GM20000 (cell line): ENCODE results near the gene MFSD1.

ENCODE experiments used
- DNase-seq: peaks from one replicate; pipeline ENCODE4 v3.0.0; 2012; ENCODE audit warnings: low spot score
- CTCF ChIP-seq: IDR thresholded peaks from 2 replicates; pipeline ENCODE4 v1.5.1; 2012; ENCODE audit warnings: mild to moderate bottlenecking, control low read depth; ENCODE audit errors: extremely low read depth, missing control alignments

The MFSD1 gene

DNA sequence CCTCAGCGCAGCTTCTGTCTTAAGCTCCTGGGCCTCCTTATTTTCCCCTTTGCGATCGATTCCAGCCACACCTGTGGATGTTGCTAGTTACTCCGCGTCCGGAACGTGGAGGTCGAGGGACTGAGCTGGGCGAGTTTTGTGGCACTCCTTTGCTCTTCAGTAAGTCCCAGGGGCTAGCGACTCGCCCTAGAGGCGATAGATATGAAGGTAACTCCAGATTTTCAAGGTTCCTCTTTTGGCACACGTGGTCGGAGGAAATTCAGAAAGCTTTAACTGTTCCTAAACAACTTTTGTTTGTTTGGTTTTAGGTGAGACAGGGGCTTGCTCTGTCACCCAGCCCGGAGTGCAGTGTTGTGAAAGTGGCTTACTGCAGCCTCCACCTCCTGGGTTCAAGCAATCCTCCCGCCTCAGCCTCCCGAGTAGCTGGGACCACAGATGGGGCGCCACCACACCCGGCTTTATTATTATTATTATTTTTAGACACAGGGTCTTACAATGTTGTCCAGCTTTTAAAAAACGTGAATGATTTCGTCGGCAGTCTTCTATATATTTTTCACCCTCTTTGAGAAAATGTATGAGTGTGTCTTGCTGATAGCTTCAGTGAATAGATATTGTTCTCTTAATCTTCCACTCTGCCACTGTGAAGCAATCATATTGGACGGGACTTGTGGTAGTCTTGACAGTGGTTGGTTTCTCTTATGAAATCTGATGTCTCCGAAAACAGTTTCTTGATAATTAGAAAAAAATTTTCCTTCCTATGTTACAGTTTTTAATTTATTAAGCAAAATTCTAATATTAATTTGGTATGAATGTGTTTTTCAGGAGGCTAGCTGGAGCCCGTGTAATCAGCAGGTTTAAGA lies 785 bp downstream of the MFSD1 start:
- no peak for TF ChIP-seq CTCF
- DNase-seq: peak; percentile 32

GRCh38 chr3:158804441-158804840 lies 2.6 kb downstream of the MFSD1 start:
- DNase-seq: no peak
- TF ChIP-seq CTCF: no peak

DNA sequence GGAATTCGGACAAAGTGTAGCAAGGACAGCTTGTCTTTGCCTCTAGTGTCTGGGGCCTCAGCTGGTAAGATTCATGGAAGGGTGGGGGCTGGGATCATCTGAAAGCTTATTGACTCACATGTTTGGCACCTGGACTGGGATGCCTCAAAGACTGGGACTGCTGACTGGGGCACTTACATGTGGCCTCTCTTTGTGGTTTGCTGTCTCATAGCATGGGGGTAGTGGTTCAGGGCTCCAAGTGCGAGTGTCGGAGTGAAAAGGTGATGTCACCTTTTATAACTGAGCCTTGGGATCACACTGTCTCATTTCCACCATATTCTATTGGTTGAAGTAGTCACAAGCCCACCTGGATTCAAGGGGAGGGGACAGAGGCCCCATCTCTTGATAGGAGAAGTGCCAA lies 6.8 kb downstream of the MFSD1 start:
- DNase-seq: no peak
- TF ChIP-seq CTCF: no peak

DNA sequence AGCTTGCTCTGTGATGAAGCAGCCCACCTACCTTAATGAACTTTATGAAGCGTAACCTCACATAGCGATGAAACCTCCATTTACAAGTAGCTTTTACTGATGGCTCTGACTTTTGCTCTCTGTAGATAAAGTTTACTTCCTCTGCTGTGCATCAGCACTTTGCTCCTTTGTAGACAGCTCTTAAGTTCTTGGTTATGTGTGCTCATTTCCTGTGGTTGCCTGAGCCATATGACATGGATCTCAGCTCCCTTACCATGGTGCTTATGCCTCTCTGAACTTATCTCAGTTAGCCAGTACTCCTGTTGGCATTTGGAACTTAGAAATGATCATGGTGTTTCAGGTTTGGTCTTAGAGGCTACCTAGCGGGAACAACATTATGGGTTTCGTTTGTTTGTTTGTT lies 7.8 kb downstream of the MFSD1 start:
- DNase-seq: no peak
- no peak for TF ChIP-seq CTCF

GRCh38 chr3:158810823-158811724 lies 9.2 kb downstream of the MFSD1 start:
- no peak for TF ChIP-seq CTCF
- no peak for DNase-seq

DNA sequence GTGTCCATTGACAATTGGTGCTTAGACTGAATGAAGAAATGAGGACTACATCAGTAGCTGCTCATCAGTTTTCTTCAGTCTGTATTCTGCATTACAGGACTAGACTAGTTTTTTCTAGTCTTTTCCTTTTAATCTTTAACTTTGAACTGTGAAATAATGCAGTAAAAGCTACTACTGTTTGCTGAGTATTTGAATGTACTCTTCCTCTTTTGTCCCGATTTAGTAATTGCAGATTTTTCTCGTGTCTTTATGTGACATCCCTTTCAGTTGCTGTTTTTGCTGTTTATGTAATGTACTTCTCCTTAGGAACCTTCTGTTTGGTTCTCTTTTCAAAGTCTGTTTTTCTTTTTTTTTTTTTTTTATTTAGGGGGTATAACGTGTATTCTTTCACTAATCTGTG lies 17.4 kb downstream of the MFSD1 start:
- no peak for TF ChIP-seq CTCF
- DNase-seq: no peak

- no peak for DNase-seq
- no peak for TF ChIP-seq CTCF
Observed at GRCh38 chr3:158820521-158820920, 18.7 kb downstream of the MFSD1 start.
